ENCODE results near the gene CACNB4. TPM values are rescaled to one million over a fixed set of nuclear protein-coding genes. Genes with fewer than 3 reads are reported as not detected.

Gene CACNB4
- total RNA-seq, 4 donors from 2014 or later: 0.20 to 1.6 (median 0.90) TPM

DNA sequence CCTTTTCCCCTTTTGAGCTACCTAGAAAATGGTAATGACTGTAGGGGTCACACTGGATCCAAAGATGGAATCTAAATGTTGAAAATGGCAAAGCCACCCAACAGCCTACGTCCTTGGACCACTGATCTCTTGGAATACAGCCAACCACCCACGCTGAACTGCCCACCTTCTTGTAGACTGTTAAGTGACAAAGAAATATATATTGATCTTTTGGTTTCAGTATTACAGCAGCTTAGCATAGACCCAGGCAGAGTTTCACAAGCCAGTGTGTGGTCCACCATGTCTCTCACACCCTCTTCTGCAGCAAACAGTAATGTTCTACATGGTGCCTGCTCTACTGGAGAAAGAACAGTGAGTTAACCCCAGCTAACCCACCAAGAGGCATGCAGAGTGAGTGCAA is 20.2 kb downstream of the CACNB4 start:
- intact Hi-C loops (cut with DNase I; ENCODE audit: low total_unique reads) (no loop called here), in situ Hi-C loops (cut with MboI; ENCODE audit: low pct_ligation_motif_present in 1 of 4, low pct_unique_long_range_greater_than_20kb in 1 of 4, low sequenced_read_pairs in 3 of 4) (no loop called here)
- H3K9me3 ChIP-seq: no peaks in the 10 kb centered on the region
- H3K4me3 ChIP-seq: no peak overlapping the region
- H3K4me1 ChIP-seq: no peaks in the 10 kb centered on the region
- H3K27ac ChIP-seq: no peak overlapping the region
- TF ChIP-seq EP300 (IDR thresholded peaks at IDR 0.05; ENCODE audit: low read depth) (no peak), POLR2AphosphoS5 (IDR thresholded peaks at IDR 0.05) (no peak), POLR2A (IDR thresholded peaks at IDR 0.05) (no peak)
- TF ChIP-seq, protein P1, sequence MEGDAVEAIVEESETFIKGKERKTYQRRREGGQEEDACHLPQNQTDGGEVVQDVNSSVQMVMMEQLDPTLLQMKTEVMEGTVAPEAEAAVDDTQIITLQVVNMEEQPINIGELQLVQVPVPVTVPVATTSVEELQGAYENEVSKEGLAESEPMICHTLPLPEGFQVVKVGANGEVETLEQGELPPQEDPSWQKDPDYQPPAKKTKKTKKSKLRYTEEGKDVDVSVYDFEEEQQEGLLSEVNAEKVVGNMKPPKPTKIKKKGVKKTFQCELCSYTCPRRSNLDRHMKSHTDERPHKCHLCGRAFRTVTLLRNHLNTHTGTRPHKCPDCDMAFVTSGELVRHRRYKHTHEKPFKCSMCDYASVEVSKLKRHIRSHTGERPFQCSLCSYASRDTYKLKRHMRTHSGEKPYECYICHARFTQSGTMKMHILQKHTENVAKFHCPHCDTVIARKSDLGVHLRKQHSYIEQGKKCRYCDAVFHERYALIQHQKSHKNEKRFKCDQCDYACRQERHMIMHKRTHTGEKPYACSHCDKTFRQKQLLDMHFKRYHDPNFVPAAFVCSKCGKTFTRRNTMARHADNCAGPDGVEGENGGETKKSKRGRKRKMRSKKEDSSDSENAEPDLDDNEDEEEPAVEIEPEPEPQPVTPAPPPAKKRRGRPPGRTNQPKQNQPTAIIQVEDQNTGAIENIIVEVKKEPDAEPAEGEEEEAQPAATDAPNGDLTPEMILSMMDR (IDR thresholded peaks at IDR 0.05): no peak
- H3K36me3 ChIP-seq: no peaks in the 10 kb centered on the region
- H3K27me3 ChIP-seq: no peaks in the 10 kb centered on the region
- 60% methylated on average over 2 of the region's 2 CpGs; no CpG with 5 or more reads in 1 of the 2 donors for WGBS, 2 donors (ENCODE audit: low coverage in 1 of 2)
- DNase-seq: no peak

DNA sequence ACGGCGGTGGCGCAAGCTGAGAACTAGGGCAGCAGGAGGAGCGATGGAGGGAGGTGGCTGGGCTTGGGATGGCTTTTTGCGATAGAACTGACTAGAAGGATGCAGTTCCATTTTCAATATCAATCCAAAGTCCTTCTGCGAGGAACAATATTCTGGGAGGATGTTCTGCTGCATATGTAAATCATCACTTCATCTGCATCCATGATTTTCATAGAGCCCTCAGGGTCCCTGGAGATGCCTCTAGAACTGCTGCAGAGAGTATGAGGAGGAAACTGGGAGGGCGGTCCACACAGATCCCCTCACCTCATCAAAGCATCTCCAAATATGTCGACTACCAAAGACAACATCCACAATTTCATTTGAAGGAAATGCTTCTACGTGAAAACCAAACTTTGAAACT is 20.8 kb downstream of the CACNB4 start:
- no peak for DNase-seq
- in situ Hi-C loops (cut with MboI; ENCODE audit: low pct_ligation_motif_present in 1 of 4, low pct_unique_long_range_greater_than_20kb in 1 of 4, low sequenced_read_pairs in 3 of 4) (no loop called here), intact Hi-C loops (cut with DNase I; ENCODE audit: low total_unique reads) (no loop called here)
- no peak for TF ChIP-seq POLR2AphosphoS5 (IDR thresholded peaks at IDR 0.05)
- TF ChIP-seq, protein P1 (IDR thresholded peaks at IDR 0.05): no peak
- TF ChIP-seq EP300 (IDR thresholded peaks at IDR 0.05; ENCODE audit: low read depth): no peak
- no peak for TF ChIP-seq POLR2A (IDR thresholded peaks at IDR 0.05)
- no peak overlapping the region for H3K4me3 ChIP-seq
- H3K4me1 ChIP-seq: no peaks in the 10 kb centered on the region
- no peaks in the 10 kb centered on the region for H3K9me3 ChIP-seq
- no peaks in the 10 kb centered on the region for H3K36me3 ChIP-seq
- WGBS, 2 donors (ENCODE audit: low coverage in 1 of 2): 92 to 95% methylated on average over 8 to 9 of the region's 9 CpGs
- no peak overlapping the region for H3K27ac ChIP-seq
- no peaks in the 10 kb centered on the region for H3K27me3 ChIP-seq

DNA sequence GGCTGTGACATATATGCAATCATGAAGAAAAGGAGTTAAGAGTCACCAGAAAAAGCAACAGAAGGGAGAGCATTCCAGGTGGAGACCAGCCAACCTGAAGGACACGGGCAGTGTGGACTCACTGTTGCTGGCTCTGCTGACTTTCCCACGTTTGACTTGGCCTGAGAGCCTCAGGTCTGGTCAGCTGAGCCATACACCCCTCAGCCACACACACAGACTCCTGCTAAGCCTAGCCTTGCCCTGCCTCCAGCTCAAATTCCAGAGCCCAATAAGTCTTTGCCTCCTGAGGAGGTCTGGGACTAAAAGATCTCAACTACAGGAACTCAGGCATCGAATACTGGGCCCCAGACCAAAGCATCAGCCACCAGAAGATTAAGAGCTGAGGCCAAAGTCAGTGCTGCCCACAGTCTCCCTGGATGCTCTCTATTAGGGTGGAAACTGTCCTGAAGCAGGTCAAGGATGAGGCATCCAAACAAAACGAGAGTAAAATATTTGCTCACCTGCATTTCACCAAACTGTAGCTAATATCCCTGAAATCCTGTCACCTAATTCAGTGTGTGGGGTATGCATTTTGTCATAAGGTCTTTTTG is 23.3 kb downstream of the CACNB4 start:
- H3K36me3 ChIP-seq: no peaks in the 10 kb centered on the region
- H3K27me3 ChIP-seq: no peaks in the 10 kb centered on the region
- in situ Hi-C loops (cut with MboI; ENCODE audit: low pct_ligation_motif_present in 1 of 4, low pct_unique_long_range_greater_than_20kb in 1 of 4, low sequenced_read_pairs in 3 of 4) (no loop called here), intact Hi-C loops (cut with DNase I; ENCODE audit: low total_unique reads) (no loop called here)
- no peak for DNase-seq
- H3K4me3 ChIP-seq: no peak overlapping the region
- 61 to 100% methylated on average over 1 to 4 of the region's 4 CpGs for WGBS, 2 donors (ENCODE audit: low coverage in 1 of 2)
- no peaks in the 10 kb centered on the region for H3K4me1 ChIP-seq
- TF ChIP-seq POLR2A (IDR thresholded peaks at IDR 0.05) (no peak), POLR2AphosphoS5 (IDR thresholded peaks at IDR 0.05) (no peak), EP300 (IDR thresholded peaks at IDR 0.05; ENCODE audit: low read depth) (no peak)
- TF ChIP-seq, protein P1 (IDR thresholded peaks at IDR 0.05): no peak
- H3K27ac ChIP-seq: no peak overlapping the region
- H3K9me3 ChIP-seq: no peaks in the 10 kb centered on the region

DNA sequence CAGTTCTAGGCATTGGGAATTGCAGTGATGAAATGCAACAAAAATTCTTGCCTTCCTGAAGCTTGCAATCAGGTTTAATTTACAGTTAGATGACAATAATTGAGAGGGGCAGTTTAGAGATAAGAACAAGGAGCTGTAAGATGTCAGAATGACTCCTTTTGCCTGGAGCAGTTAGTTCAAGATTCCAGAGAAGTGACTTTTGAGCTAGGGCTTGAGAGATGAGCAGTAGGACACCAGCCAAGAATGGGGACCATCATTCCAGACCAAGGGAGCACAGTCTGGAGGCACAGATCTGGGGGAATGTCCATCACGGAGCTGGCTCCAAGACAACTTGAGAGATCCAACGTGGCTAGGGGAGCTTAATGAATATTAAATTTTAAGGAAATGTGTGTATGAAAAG is 26.8 kb downstream of the CACNB4 start:
- 82 to 83% methylated on average over 2 of the region's 2 CpGs for WGBS, 2 donors (ENCODE audit: low coverage in 1 of 2)
- no peak overlapping the region for H3K27ac ChIP-seq
- no peaks in the 10 kb centered on the region for H3K36me3 ChIP-seq
- in situ Hi-C loops (cut with MboI; ENCODE audit: low pct_ligation_motif_present in 1 of 4, low pct_unique_long_range_greater_than_20kb in 1 of 4, low sequenced_read_pairs in 3 of 4) (no loop called here), intact Hi-C loops (cut with DNase I; ENCODE audit: low total_unique reads) (no loop called here)
- H3K4me3 ChIP-seq: no peak overlapping the region
- H3K4me1 ChIP-seq: no peaks in the 10 kb centered on the region
- no peaks in the 10 kb centered on the region for H3K9me3 ChIP-seq
- TF ChIP-seq, protein P1 (IDR thresholded peaks at IDR 0.05): no peak
- TF ChIP-seq EP300 (IDR thresholded peaks at IDR 0.05; ENCODE audit: low read depth): no peak
- TF ChIP-seq POLR2AphosphoS5 (IDR thresholded peaks at IDR 0.05): no peak
- no peak for TF ChIP-seq POLR2A (IDR thresholded peaks at IDR 0.05)
- no peaks in the 10 kb centered on the region for H3K27me3 ChIP-seq
- DNase-seq: no peak
